SK-N-SH treated with all-trans-retinoic acid at 6 μM for 48 hours (cell line): ENCODE measurements around the gene SERP2.

Experiments used
- ATAC-seq: fragments of 200-7000 bp; cut with Tn5 transposase; 3 replicates; pipeline ENCODE4 v1.9.1; 2020; ENCODE audit warnings: mild to moderate bottlenecking, moderate library complexity
- BACH2 ChIP-seq: fragments of 250-450 bp; sonication (Bioruptor Pico); IDR thresholded peaks from 2 replicates; pipeline ENCODE4 v1.9.0; 2021; ENCODE audit warnings: mild to moderate bottlenecking, borderline replicate concordance
- CSDC2 ChIP-seq: fragments of 250-450 bp; sonication (Bioruptor Pico); IDR thresholded peaks from 2 replicates; pipeline ENCODE4 v1.5.0; 2020; ENCODE audit warnings: mild to moderate bottlenecking, moderate library complexity
- CSRNP3 ChIP-seq: fragments of 250-450 bp; sonication (Bioruptor Pico); IDR thresholded peaks from 2 replicates; pipeline ENCODE4 v1.5.1; 2021; ENCODE audit warnings: mild to moderate bottlenecking, moderate library complexity
- ESRRG ChIP-seq: fragments of 250-450 bp; sonication (Bioruptor Pico); IDR thresholded peaks from 2 replicates; pipeline ENCODE4 v1.6.1; 2021; ENCODE audit warnings: mild to moderate bottlenecking
- GLIS3 ChIP-seq: fragments of 250-450 bp; sonication (Bioruptor Pico); IDR thresholded peaks from 2 replicates; pipeline ENCODE4 v1.5.0; 2020; ENCODE audit warnings: mild to moderate bottlenecking, moderate library complexity
- ISL1 ChIP-seq: fragments of 250-450 bp; sonication (Bioruptor Pico); IDR thresholded peaks from 2 replicates; pipeline ENCODE4 v2.1.2; 2022; ENCODE audit warnings: mild to moderate bottlenecking, moderate library complexity
- OSR1 ChIP-seq: fragments of 250-450 bp; sonication (Bioruptor Pico); IDR thresholded peaks from 2 replicates; pipeline ENCODE4 v1.8.0; 2022; ENCODE audit warnings: moderate library complexity, mild to moderate bottlenecking, inconsistent platforms
- PPARA ChIP-seq: fragments of 250-450 bp; sonication (Bioruptor Pico); IDR thresholded peaks from 2 replicates; pipeline ENCODE4 v1.5.0; 2020; ENCODE audit warnings: mild to moderate bottlenecking, borderline replicate concordance
- RARB ChIP-seq: fragments of 250-450 bp; sonication (Bioruptor Pico); IDR thresholded peaks from 2 replicates; pipeline ENCODE4 v1.8.0; 2021; ENCODE audit warnings: mild to moderate bottlenecking, moderate library complexity
- SNAI2 ChIP-seq: fragments of 250-450 bp; sonication (Bioruptor Pico); IDR thresholded peaks from 2 replicates; pipeline ENCODE4 v1.5.0; 2020; ENCODE audit warnings: mild to moderate bottlenecking, moderate library complexity
- TOX ChIP-seq: fragments of 250-450 bp; sonication (Bioruptor Pico); IDR thresholded peaks from 2 replicates; pipeline ENCODE4 v1.8.0; 2021; ENCODE audit warnings: mild to moderate bottlenecking, moderate library complexity, borderline replicate concordance
- ZFP3 ChIP-seq: fragments of 250-450 bp; sonication (Bioruptor Pico); IDR thresholded peaks from 2 replicates; pipeline ENCODE4 v1.5.0; 2020; ENCODE audit warnings: mild to moderate bottlenecking, moderate library complexity
- ZFP30 ChIP-seq: fragments of 450-650 bp; formaldehyde crosslinking; IDR thresholded peaks from 2 replicates; pipeline ENCODE4 v1.5.0; 2022; ENCODE audit warnings: mild to moderate bottlenecking, moderate library complexity
- ZNF70 ChIP-seq: fragments of 450-650 bp; formaldehyde crosslinking; IDR thresholded peaks from 2 replicates; pipeline ENCODE4 v1.5.0; 2020; ENCODE audit warnings: mild to moderate bottlenecking, moderate library complexity
- ZNF8 ChIP-seq: fragments of 450-650 bp; formaldehyde crosslinking; IDR thresholded peaks from 2 replicates; pipeline ENCODE4 v1.5.0; 2020; ENCODE audit warnings: mild to moderate bottlenecking, moderate library complexity
- TF ChIP-seq, protein P1 (sequence below): fragments of 250-450 bp; sonication (Bioruptor Pico); IDR thresholded peaks from 2 replicates; pipeline ENCODE4 v1.8.0; 2021; ENCODE audit warnings: low read depth, mild to moderate bottlenecking, moderate library complexity, borderline replicate concordance
- TF ChIP-seq, protein P2 (sequence below): fragments of 250-450 bp; sonication (Bioruptor Pico); IDR thresholded peaks from 2 replicates; pipeline ENCODE4 v1.5.0; 2020; ENCODE audit warnings: mild to moderate bottlenecking, moderate library complexity

The SERP2 gene

DNA sequence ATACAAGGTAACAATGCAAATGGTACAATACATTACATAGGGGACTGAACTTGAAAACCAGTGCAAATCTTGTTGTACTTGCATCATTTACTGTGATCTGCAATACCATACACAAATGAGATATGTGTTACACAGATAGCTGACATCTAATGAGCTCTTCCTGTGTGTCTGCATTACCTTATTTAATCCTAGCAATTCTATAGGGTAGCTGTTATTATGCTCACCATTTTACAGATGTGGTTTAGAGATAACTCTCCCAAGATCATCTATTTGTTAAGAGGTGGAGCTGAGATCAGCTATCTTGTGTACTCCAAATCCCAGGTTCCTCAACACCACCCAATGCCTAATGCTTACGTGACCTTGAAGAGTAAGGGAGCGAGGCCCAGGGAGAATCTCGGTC is 21.4 kb upstream of the SERP2 start (continued):
- TF ChIP-seq, protein P1, sequence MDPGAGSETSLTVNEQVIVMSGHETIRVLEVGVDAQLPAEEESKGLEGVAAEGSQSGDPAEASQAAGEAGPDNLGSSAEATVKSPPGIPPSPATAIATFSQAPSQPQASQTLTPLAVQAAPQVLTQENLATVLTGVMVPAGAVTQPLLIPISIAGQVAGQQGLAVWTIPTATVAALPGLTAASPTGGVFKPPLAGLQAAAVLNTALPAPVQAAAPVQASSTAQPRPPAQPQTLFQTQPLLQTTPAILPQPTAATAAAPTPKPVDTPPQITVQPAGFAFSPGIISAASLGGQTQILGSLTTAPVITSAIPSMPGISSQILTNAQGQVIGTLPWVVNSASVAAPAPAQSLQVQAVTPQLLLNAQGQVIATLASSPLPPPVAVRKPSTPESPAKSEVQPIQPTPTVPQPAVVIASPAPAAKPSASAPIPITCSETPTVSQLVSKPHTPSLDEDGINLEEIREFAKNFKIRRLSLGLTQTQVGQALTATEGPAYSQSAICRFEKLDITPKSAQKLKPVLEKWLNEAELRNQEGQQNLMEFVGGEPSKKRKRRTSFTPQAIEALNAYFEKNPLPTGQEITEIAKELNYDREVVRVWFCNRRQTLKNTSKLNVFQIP, result no peak
- no peak for TF ChIP-seq ZNF8 (CRISPR knock-in tag)
- TF ChIP-seq CSDC2 (CRISPR knock-in tag), result no peak
- TF ChIP-seq, all 23 proteins: peak for 0

GRCh38 chr13:44352671-44353070 is 21.0 kb upstream of the SERP2 start:
- no peak for TF ChIP-seq ESRRG (CRISPR knock-in tag)
- no peak for TF ChIP-seq PPARA (CRISPR knock-in tag)
- no peak for TF ChIP-seq BACH2
- TF ChIP-seq, protein P2, sequence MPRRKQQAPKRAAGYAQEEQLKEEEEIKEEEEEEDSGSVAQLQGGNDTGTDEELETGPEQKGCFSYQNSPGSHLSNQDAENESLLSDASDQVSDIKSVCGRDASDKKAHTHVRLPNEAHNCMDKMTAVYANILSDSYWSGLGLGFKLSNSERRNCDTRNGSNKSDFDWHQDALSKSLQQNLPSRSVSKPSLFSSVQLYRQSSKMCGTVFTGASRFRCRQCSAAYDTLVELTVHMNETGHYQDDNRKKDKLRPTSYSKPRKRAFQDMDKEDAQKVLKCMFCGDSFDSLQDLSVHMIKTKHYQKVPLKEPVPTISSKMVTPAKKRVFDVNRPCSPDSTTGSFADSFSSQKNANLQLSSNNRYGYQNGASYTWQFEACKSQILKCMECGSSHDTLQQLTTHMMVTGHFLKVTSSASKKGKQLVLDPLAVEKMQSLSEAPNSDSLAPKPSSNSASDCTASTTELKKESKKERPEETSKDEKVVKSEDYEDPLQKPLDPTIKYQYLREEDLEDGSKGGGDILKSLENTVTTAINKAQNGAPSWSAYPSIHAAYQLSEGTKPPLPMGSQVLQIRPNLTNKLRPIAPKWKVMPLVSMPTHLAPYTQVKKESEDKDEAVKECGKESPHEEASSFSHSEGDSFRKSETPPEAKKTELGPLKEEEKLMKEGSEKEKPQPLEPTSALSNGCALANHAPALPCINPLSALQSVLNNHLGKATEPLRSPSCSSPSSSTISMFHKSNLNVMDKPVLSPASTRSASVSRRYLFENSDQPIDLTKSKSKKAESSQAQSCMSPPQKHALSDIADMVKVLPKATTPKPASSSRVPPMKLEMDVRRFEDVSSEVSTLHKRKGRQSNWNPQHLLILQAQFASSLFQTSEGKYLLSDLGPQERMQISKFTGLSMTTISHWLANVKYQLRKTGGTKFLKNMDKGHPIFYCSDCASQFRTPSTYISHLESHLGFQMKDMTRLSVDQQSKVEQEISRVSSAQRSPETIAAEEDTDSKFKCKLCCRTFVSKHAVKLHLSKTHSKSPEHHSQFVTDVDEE, result no peak
- TF ChIP-seq ZNF8 (CRISPR knock-in tag), result no peak
- TF ChIP-seq CSRNP3 (CRISPR knock-in tag), result no peak
- no peak for TF ChIP-seq OSR1 (CRISPR knock-in tag)
- TF ChIP-seq, protein P1, result no peak
- no peak for TF ChIP-seq ZFP3
- no peak for TF ChIP-seq ZNF70
- TF ChIP-seq GLIS3 (CRISPR knock-in tag), result no peak
- TF ChIP-seq RARB (CRISPR knock-in tag), result no peak
- no peak for TF ChIP-seq SNAI2 (CRISPR knock-in tag)
- TF ChIP-seq ISL1 (CRISPR knock-in tag), result no peak
- TF ChIP-seq TOX (CRISPR knock-in tag), result no peak
- ATAC-seq, result no peak

- no peak for ATAC-seq
- TF ChIP-seq ZFP3, result no peak
- TF ChIP-seq SNAI2 (CRISPR knock-in tag), result no peak
- no peak for TF ChIP-seq CSRNP3 (CRISPR knock-in tag)
- TF ChIP-seq CSDC2 (CRISPR knock-in tag), result no peak
- no peak for TF ChIP-seq RARB (CRISPR knock-in tag)
- no peak for TF ChIP-seq OSR1 (CRISPR knock-in tag)
- no peak for TF ChIP-seq ZFP30 (CRISPR knock-in tag)
- no peak for TF ChIP-seq ZNF8 (CRISPR knock-in tag)
- no peak for TF ChIP-seq ESRRG (CRISPR knock-in tag)
- TF ChIP-seq ISL1 (CRISPR knock-in tag), result no peak
Measured at GRCh38 chr13:44354331-44354730, 19.3 kb upstream of the SERP2 start.

GRCh38 chr13:44354884-44355283 is 18.7 kb upstream of the SERP2 start:
- ATAC-seq, result no peak
- TF ChIP-seq ISL1 (CRISPR knock-in tag) (0 out of 2 replicates have a peak, but pooled peaks have one; percentile 15), BACH2 (no peak)

GRCh38 chr13:44355621-44356020 is 18.0 kb upstream of the SERP2 start:
- ATAC-seq, result no peak
- TF ChIP-seq SNAI2 (CRISPR knock-in tag) (no peak), ISL1 (CRISPR knock-in tag) (peak; percentile 17; the same call in 1 of the 2 replicates)
- TF ChIP-seq, protein P2, result peak; percentile 39; the same call in 1 of the 2 replicates
- TF ChIP-seq, protein P1, result no peak
